HepG2 (cell line): Measurements from ENCODE around the gene ABHD17C. TPM values are rescaled to one million over a fixed set of nuclear protein-coding genes. Genes with fewer than 3 reads are reported as not detected.

ENCODE experiments used
- ARNTL ChIP-seq: sonication (generic); formaldehyde crosslinking; IDR thresholded peaks from 2 replicates; pipeline ENCODE4 v1.4.0; 2020; ENCODE audit warnings: mild to moderate bottlenecking, missing genetic modification reagents
- CBX2 ChIP-seq, 2 experiments: fragments of 200-600 bp in 1 of 2; sonication (generic); formaldehyde crosslinking in 1 of 2; IDR thresholded peaks; 2 replicates each; pipeline versions ENCODE4 v1.7.0 to v1.8.1; 2018 to 2022; ENCODE audit warnings: low read depth in 2 of 2, low read length in 1 of 2, mild to moderate bottlenecking in 1 of 2, missing genetic modification reagents in 1 of 2
- ERF ChIP-seq: IDR thresholded peaks from 2 replicates; pipeline ENCODE4 v1.6.1; 2018; ENCODE audit warnings: missing biosample characterization, missing genetic modification reagents
- MIXL1 ChIP-seq: IDR thresholded peaks from 2 replicates; pipeline ENCODE4 v1.6.1; 2016
- NCOA2 ChIP-seq: sonication (generic); formaldehyde crosslinking; IDR thresholded peaks from 2 replicates; pipeline ENCODE4 v1.8.0; 2022; ENCODE audit warnings: inconsistent platforms
- NFAT5 ChIP-seq: sonication (generic); formaldehyde crosslinking; IDR thresholded peaks from 2 replicates; pipeline ENCODE4 v1.4.0; 2020; ENCODE audit warnings: missing genetic modification reagents
- NFATC3 ChIP-seq: sonication (generic); formaldehyde crosslinking; IDR thresholded peaks from 2 replicates; pipeline ENCODE4 v1.5.1; 2020; ENCODE audit warnings: mild to moderate bottlenecking, missing genetic modification reagents
- ZMYM3 ChIP-seq: sonication (generic); formaldehyde crosslinking; IDR thresholded peaks from 2 replicates; pipeline ENCODE4 v1.5.1; 2020; ENCODE audit warnings: mild to moderate bottlenecking, missing genetic modification reagents
- ZNF678 ChIP-seq: sonication (generic); formaldehyde crosslinking; IDR thresholded peaks from 2 replicates; pipeline ENCODE4 v1.4.0; 2020; ENCODE audit warnings: mild to moderate bottlenecking, missing genetic modification reagents
- ZNF816 ChIP-seq: sonication (generic); formaldehyde crosslinking; IDR thresholded peaks from 2 replicates; pipeline ENCODE4 v1.8.0; 2022; ENCODE audit warnings: missing genetic modification reagents, mild to moderate bottlenecking, borderline replicate concordance
- polyA plus RNA-seq, 8 experiments: library from polyadenylated mRNA; depleted of rRNA in 3 of 8; stranded (reverse) in 7 of 8; unstranded in 1 of 8; fragments of >200 nt; fragmentation: Illumina TruSeq in 4 of 8; extraction: Trizol in 4 of 8; gene quantifications; 2 replicates each; pipeline versions ENCODE4 v1.2.1 to v1.2.3, GENCODE V29; 2011 to 2016; ENCODE audit warnings: low read depth in 4 of 8, missing spikeins in 1 of 8, mixed read lengths in 1 of 8; ENCODE audit not compliant: insufficient read depth in 1 of 8
- total RNA-seq, 5 experiments: library from RNA; depleted of rRNA; stranded (reverse); fragments of >200 nt; fragmentation: Illumina TruSeq; extraction: Trizol; gene quantifications; 2 replicates each; pipeline ENCODE4 v1.2.3, GENCODE V29; 2016; ENCODE audit warnings: low read depth in 1 of 5
- TF ChIP-seq, protein P1 (sequence below): IDR thresholded peaks from 2 replicates; pipeline ENCODE4 v1.6.1; 2016; ENCODE audit warnings: missing compliant biosample characterization, missing genetic modification reagents, borderline replicate concordance
- TF ChIP-seq, protein P2 (sequence below): fragments of 450-650 bp; IDR thresholded peaks from 2 replicates; pipeline ENCODE4 v1.6.1; 2016
- TF ChIP-seq, protein P3 (sequence below): sonication (generic); formaldehyde crosslinking; IDR thresholded peaks from 2 replicates; pipeline ENCODE4 v1.8.0; 2022; ENCODE audit warnings: mild to moderate bottlenecking, missing genetic modification reagents, borderline replicate concordance
- TF ChIP-seq, protein P4 (sequence below): sonication (generic); formaldehyde crosslinking; conservative IDR thresholded peaks from 2 replicates; pipeline ENCODE4 v1.4.0; 2020; ENCODE audit warnings: mild to moderate bottlenecking, missing genetic modification reagents, moderate library complexity

Gene ABHD17C
- total and polyA plus RNA-seq, 2 of the 13 experiments (the other 11 are each of a cell fraction or from before 2014, with no cell fraction given) = 2.9 to 3.9 TPM

DNA sequence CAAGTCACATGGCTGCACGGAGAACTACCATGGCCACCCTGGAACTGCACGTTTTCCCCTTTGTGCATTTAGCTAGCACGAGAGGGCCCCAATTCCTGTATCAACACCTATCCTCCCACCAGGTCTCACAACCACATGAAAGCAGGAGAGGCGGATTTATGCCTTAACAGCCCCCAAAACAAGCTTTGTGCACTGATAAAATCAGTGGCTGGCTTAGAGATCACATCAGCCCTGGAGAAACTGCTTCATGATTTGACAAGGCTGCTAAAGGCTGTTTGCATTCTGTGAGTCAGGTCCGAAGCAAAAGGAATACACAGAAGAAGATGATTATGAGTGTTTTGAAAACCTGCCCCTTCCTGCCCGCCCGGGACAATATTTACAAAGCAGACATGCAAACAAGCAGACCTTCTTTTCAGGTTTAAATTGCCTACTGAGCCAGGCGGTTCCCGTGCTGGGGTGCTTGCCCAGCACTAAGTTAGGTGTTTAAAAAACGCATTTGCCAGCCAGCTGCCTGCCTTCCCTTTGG is 109.9 kb downstream of the ABHD17C start (continued):
- TF ChIP-seq ARNTL (CRISPR knock-in tag) (peak; percentile 91), ZNF816 (CRISPR knock-in tag) (peak; percentile 35; the same call in 1 of the 2 replicates), MIXL1 (CRISPR knock-in tag) (peak; percentile 45; the same call in 1 of the 2 replicates), ERF (peak; percentile 52; the same call in 1 of the 2 replicates), CBX2 (IDR thresholded peaks at IDR 0.05; ENCODE audit: low read depth, low read length) (no peak), CBX2 (CRISPR knock-in tag; IDR thresholded peaks at IDR 0.05; ENCODE audit: low read depth) (no peak), NCOA2 (CRISPR knock-in tag) (peak; percentile 90), ZMYM3 (CRISPR knock-in tag) (peak; percentile 70), NFAT5 (CRISPR knock-in tag) (no peak), ZNF678 (CRISPR knock-in tag) (no peak), NFATC3 (CRISPR knock-in tag) (no peak)
- TF ChIP-seq, protein P1, sequence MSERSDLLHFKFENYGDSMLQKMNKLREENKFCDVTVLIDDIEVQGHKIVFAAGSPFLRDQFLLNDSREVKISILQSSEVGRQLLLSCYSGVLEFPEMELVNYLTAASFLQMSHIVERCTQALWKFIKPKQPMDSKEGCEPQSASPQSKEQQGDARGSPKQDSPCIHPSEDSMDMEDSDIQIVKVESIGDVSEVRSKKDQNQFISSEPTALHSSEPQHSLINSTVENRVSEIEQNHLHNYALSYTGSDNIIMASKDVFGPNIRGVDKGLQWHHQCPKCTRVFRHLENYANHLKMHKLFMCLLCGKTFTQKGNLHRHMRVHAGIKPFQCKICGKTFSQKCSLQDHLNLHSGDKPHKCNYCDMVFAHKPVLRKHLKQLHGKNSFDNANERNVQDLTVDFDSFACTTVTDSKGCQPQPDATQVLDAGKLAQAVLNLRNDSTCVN (CRISPR knock-in tag) = no peak
- TF ChIP-seq, protein P2, sequence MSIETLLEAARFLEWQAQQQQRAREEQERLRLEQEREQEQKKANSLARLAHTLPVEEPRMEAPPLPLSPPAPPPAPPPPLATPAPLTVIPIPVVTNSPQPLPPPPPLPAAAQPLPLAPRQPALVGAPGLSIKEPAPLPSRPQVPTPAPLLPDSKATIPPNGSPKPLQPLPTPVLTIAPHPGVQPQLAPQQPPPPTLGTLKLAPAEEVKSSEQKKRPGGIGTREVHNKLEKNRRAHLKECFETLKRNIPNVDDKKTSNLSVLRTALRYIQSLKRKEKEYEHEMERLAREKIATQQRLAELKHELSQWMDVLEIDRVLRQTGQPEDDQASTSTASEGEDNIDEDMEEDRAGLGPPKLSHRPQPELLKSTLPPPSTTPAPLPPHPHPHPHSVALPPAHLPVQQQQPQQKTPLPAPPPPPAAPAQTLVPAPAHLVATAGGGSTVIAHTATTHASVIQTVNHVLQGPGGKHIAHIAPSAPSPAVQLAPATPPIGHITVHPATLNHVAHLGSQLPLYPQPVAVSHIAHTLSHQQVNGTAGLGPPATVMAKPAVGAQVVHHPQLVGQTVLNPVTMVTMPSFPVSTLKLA = peak; percentile 25; the same call in 1 of the 2 replicates
- TF ChIP-seq, protein P3, sequence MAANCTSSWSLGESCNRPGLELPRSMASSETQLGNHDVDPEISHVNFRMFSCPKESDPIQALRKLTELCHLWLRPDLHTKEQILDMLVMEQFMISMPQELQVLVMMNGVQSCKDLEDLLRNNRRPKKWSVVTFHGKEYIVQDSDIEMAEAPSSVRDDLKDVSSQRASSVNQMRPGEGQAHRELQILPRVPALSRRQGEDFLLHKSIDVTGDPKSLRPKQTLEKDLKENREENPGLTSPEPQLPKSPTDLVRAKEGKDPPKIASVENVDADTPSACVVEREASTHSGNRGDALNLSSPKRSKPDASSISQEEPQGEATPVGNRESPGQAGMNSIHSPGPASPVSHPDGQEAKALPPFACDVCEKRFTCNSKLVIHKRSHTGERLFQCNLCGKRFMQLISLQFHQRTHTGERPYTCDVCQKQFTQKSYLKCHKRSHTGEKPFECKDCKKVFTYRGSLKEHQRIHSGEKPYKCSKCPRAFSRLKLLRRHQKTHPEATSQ (CRISPR knock-in tag) = peak; percentile 88
- TF ChIP-seq, protein P4, sequence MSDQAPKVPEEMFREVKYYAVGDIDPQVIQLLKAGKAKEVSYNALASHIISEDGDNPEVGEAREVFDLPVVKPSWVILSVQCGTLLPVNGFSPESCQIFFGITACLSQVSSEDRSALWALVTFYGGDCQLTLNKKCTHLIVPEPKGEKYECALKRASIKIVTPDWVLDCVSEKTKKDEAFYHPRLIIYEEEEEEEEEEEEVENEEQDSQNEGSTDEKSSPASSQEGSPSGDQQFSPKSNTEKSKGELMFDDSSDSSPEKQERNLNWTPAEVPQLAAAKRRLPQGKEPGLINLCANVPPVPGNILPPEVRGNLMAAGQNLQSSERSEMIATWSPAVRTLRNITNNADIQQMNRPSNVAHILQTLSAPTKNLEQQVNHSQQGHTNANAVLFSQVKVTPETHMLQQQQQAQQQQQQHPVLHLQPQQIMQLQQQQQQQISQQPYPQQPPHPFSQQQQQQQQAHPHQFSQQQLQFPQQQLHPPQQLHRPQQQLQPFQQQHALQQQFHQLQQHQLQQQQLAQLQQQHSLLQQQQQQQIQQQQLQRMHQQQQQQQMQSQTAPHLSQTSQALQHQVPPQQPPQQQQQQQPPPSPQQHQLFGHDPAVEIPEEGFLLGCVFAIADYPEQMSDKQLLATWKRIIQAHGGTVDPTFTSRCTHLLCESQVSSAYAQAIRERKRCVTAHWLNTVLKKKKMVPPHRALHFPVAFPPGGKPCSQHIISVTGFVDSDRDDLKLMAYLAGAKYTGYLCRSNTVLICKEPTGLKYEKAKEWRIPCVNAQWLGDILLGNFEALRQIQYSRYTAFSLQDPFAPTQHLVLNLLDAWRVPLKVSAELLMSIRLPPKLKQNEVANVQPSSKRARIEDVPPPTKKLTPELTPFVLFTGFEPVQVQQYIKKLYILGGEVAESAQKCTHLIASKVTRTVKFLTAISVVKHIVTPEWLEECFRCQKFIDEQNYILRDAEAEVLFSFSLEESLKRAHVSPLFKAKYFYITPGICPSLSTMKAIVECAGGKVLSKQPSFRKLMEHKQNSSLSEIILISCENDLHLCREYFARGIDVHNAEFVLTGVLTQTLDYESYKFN (CRISPR knock-in tag) = peak; percentile 85
